ENCODE measurements around the gene QPCT.

GRCh38 chr2:37405781-37406180 lies 61.4 kb downstream of the QPCT start:
- TF ChIP-seq CTCF (IDR thresholded peaks at IDR 0.05) (no peak), POLR2A (IDR thresholded peaks at IDR 0.05) (no peak), EP300 (IDR thresholded peaks at IDR 0.05) (no peak)

Data from tibial nerve (tissue), 4 donors.